ENCODE measurements around the gene INAFM2. TPM values are rescaled to one million over a fixed set of nuclear protein-coding genes. Genes with fewer than 3 reads are reported as not detected.
A peak's percentile ranks its signal among the peaks of the same experiment; 100 is the strongest.

The INAFM2 gene
- total RNA-seq, 1 donor from 2014 or later, result 33.8 TPM

- Histone ChIP-seq H3K4me3 (peak overlapping the region; percentile 82), H3K36me3 (no peaks in the 10 kb centered on the region), H3K27ac (no peak overlapping the region), H3K27me3 (ENCODE audit: low read depth) (no peaks in the 10 kb centered on the region), H3K4me1 (peaks cover 72% of the 10 kb centered on the region), H3K9me3 (no peaks in the 10 kb centered on the region)
- intact Hi-C loops (cut with DNase I), result no loop called here
- no peak for ATAC-seq
- TF ChIP-seq CTCF (IDR thresholded peaks at IDR 0.05), result no peak
- DNase-seq, result no peak
These were observed 2.2 kb downstream of the INAFM2 start for GRCh38 chr15:40325700-40326099.

GRCh38 chr15:40327457-40327856, 4.0 kb downstream of the INAFM2 start:
- TF ChIP-seq CTCF (IDR thresholded peaks at IDR 0.05), result no peak
- no peak for DNase-seq
- Histone ChIP-seq H3K4me3 (no peak overlapping the region), H3K9me3 (no peaks in the 10 kb centered on the region), H3K27me3 (ENCODE audit: low read depth) (no peaks in the 10 kb centered on the region), H3K4me1 (peaks cover 87% of the 10 kb centered on the region), H3K36me3 (no peaks in the 10 kb centered on the region), H3K27ac (no peak overlapping the region)
- intact Hi-C loops (cut with DNase I), result no loop called here
- no peak for ATAC-seq

GRCh38 chr15:40328176-40328575, 4.7 kb downstream of the INAFM2 start:
- ATAC-seq, result no peak
- no peak for DNase-seq
- no peaks in the 10 kb centered on the region for H3K27me3 ChIP-seq (ENCODE audit: low read depth)
- no peak overlapping the region for H3K4me3 ChIP-seq
- intact Hi-C loops (cut with DNase I), result no loop called here
- H3K4me1 ChIP-seq, result peaks cover 87% of the 10 kb centered on the region
- no peaks in the 10 kb centered on the region for H3K9me3 ChIP-seq
- no peak for TF ChIP-seq CTCF (IDR thresholded peaks at IDR 0.05)
- H3K36me3 ChIP-seq, result no peaks in the 10 kb centered on the region
- H3K27ac ChIP-seq, result no peak overlapping the region

GRCh38 chr15:40328751-40329150, 5.3 kb downstream of the INAFM2 start:
- H3K36me3 ChIP-seq, result no peaks in the 10 kb centered on the region
- peaks cover 92% of the 10 kb centered on the region for H3K4me1 ChIP-seq
- H3K9me3 ChIP-seq, result no peaks in the 10 kb centered on the region
- no peak overlapping the region for H3K4me3 ChIP-seq
- ATAC-seq (no peak), DNase-seq (no peak)
- intact Hi-C loops (cut with DNase I), result no loop called here
- H3K27ac ChIP-seq, result no peak overlapping the region
- no peak for TF ChIP-seq CTCF (IDR thresholded peaks at IDR 0.05)
- no peaks in the 10 kb centered on the region for H3K27me3 ChIP-seq (ENCODE audit: low read depth)

GRCh38 chr15:40329804-40330203, 6.3 kb downstream of the INAFM2 start:
- DNase-seq, result no peak
- Histone ChIP-seq H3K4me1 (peaks cover 98% of the 10 kb centered on the region), H3K27ac (peak overlapping the region; percentile 56), H3K4me3 (no peak overlapping the region), H3K9me3 (no peaks in the 10 kb centered on the region), H3K27me3 (ENCODE audit: low read depth) (no peaks in the 10 kb centered on the region), H3K36me3 (peaks cover 1% of the 10 kb centered on the region)
- ATAC-seq, result no peak
- intact Hi-C loops (cut with DNase I), result no loop called here
- TF ChIP-seq CTCF (IDR thresholded peaks at IDR 0.05), result no peak

GRCh38 chr15:40330368-40330836, 6.9 kb downstream of the INAFM2 start:
- TF ChIP-seq CTCF (IDR thresholded peaks at IDR 0.05), result no peak
- H3K4me1 ChIP-seq, result peaks cover 98% of the 10 kb centered on the region
- peak; percentile 88 for DNase-seq

More at GRCh38 chr15:40330368-40330836, 6.9 kb downstream of the INAFM2 start:
- H3K4me3 ChIP-seq, result no peak overlapping the region
- intact Hi-C loops (cut with DNase I), result no loop called here
- peak; percentile 82 to 91 for ATAC-seq
- H3K9me3 ChIP-seq, result no peaks in the 10 kb centered on the region
- peak overlapping the region; percentile 56 for H3K27ac ChIP-seq
- no peaks in the 10 kb centered on the region for H3K27me3 ChIP-seq (ENCODE audit: low read depth)
- peaks cover 7% of the 10 kb centered on the region for H3K36me3 ChIP-seq
